NCI-H748 (cell line): ENCODE measurements around the gene GOLGA6A.
A peak's percentile ranks its signal among the peaks of the same experiment; 100 is the strongest.
"Not testable (repeated sequence)": the region's sequence is repeated elsewhere in the genome, so short reads cannot be mapped to it uniquely, and the experiment has no call there.

Experiments
- DNase-seq: peaks from one replicate; lab custom pipeline; 2025; ENCODE audit not compliant: unreplicated experiment; lab: John Stamatoyannopoulos, UW

Gene GOLGA6A

DNA sequence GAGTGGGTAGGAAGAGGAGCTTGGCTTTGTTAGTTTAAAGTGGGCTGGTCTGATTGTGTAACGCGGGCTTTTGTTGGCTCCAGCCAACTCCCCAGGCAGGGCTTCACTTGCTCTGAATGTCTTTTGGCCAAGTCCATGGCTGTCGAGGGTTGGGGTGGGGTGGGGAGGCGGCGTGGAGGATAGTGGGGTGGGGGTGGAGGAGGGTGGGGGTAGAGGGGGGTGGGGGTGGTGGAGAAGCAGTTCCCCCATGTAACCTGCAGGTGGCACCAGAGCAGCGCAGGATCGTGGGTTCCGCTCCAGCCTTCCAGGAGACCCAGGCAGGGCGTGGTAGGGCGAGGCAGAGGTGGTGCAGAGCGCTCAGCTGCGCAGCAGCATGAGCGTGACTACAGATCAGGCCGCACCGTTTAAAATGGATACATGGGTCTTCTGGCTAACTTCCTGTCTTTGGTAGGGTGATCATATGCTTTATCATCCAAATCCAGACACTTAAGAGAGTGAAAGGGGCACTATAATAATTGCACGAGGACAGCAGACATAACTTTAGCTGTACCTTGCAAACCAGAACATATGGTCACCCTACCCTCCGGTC is 28.3 kb downstream of the GOLGA6A start:
- peak; percentile 74 for DNase-seq

- DNase-seq = no peak
Measured at GRCh38 chr15:74053517-74053916, 28.8 kb downstream of the GOLGA6A start.

GRCh38 chr15:74052271-74053260 is 29.8 kb downstream of the GOLGA6A start:
- DNase-seq = not testable (repeated sequence)

- no peak for DNase-seq
Measured at GRCh38 chr15:74050556-74051234, 31.7 kb downstream of the GOLGA6A start.

DNA sequence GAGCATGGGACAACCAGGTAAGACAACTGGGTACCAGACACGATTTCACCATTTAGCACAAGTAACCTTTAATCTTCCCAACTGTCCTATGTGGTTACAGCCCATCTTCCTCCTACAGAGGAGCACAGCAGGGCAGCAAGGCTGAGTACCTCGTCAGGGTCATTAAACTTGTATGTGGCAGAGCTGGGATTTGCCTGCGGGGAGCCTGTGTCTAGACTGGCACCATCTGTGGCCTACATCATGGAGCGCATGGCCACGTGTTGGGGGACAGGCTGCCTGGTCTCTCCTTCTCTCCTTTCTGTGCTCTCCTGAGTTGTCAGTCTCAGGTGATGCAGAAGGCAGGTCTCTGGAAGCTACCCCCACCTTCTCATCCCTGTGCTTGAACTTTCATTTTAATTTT is 32.2 kb downstream of the GOLGA6A start:
- DNase-seq = no peak

- DNase-seq = no peak
Measured at GRCh38 chr15:74046275-74046674, 36.1 kb downstream of the GOLGA6A start.

GRCh38 chr15:74045636-74046274 is 36.6 kb downstream of the GOLGA6A start:
- no peak for DNase-seq

GRCh38 chr15:74045184-74045583 is 37.2 kb downstream of the GOLGA6A start:
- DNase-seq = no peak

DNA sequence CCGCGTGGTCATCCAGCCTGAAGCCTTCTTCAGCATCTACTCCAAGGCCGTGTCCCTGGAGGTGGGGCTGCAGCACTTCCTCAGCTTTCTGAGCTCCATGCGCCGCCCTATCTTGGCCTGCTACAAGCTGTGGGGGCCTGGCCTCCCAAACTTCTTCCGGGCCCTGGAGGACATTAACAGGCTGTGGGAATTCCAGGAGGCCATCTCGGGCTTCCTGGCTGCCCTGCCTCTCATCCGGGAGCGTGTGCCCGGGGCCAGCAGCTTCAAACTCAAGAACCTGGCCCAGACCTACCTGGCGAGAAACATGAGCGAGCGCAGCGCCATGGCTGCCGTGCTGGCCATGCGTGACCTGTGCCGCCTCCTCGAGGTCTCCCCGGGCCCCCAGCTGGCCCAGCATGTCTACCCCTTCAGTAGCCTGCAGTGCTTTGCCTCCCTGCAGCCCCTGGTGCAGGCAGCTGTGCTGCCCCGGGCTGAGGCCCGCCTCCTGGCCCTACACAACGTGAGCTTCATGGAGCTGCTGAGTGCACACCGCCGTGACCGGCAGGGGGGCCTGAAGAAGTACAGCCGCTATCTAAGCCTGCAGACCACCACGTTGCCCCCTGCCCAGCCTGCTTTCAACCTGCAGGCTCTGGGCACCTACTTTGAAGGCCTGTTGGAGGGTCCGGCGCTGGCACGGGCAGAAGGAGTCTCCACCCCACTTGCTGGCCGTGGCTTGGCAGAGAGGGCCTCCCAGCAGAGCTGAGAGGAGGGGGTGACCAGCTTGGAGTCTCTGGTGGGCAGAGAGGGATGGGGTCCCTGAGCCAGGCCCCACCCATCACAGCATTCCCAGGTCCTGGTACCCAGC is 37.9 kb downstream of the GOLGA6A start:
- no peak for DNase-seq

- DNase-seq = no peak
Measured at GRCh38 chr15:74043425-74044266, 38.7 kb downstream of the GOLGA6A start.

GRCh38 chr15:74042603-74043424 is 39.5 kb downstream of the GOLGA6A start:
- DNase-seq = no peak

- no peak for DNase-seq
Measured at GRCh38 chr15:74041777-74042435, 40.4 kb downstream of the GOLGA6A start.

GRCh38 chr15:74041311-74041756 is 41.0 kb downstream of the GOLGA6A start:
- DNase-seq = no peak

GRCh38 chr15:74040109-74040850 is 42.1 kb downstream of the GOLGA6A start:
- DNase-seq = no peak

- DNase-seq = no peak
Measured at GRCh38 chr15:74039656-74040010, 42.7 kb downstream of the GOLGA6A start.

DNA sequence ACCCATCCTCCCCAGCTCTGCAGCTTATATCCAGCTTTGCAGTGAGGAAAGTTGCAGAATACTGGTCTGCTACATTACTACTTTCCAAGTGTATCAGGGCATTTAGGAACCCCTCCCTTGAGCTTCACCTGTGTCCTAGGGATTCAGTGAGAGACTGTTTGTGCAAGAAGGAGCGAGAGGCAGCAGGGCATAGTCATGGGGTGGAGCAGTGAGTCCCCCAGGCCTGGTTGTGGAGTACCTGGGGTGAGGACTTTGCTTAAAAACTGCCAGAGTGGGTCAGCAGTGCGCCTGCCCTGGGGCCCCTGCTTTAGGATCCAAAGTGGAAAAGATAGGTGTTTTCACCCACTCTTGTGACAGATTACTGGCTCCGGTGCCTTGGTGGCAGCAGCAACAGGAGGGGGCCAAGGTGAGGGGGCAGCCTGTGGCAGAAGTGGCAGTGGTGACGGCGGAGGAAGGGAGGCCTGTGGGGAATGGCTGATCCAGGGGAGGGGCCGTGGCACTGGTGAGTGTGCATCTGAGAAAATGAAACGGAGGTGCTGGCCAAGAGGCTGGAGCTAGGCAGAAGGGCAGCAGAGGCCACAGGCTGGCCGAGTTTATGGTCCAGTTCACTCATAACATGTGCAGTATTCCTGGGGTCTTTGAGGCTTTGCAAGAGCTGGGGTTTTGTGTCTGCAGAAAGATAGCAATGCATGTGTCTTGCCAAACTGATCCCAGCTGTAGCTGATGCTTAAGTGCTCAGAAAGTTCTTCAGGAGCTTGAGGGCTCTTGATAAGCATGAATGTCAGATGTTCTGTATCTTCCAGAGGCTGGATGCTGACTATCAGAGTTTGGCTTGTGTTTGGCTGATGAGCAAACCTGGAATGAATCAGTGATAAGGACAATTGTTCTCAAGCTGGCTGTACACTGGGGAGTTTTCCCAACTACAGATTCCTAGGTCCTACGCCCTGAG is 43.4 kb downstream of the GOLGA6A start:
- no peak for DNase-seq
